ENCODE measurements around the gene PHLDB1.
"Not testable (repeated sequence)": the region's sequence is repeated elsewhere in the genome, so short reads cannot be mapped to it uniquely, and the experiment has no call there.

DNA sequence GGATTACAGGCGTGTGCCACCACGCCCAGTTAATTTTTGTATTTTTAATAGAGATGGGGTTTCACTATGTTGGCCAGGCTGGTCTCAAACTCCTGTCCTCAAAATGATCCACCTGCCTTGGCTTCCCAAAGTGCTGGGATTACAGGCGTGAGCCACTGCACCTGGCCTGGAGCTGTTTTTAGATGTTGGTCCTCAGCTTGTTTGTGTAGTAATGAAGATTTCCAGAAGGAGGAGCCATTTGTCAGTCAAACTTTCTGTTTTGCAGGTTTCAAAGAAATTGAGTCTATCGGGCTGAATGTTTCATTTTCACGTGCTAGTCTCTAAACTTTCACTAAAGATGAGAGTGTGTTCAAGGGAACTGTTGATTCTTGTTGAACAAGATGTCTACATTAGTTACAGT, 12.4 kb upstream of the PHLDB1 start:
- TF ChIP-seq POLR2AphosphoS5 (IDR thresholded peaks at IDR 0.05; ENCODE audit: low read depth, low read length); SIN3A (conservative IDR thresholded peaks at IDR 0.05 in 1 of 2, IDR thresholded peaks at IDR 0.05 in 1 of 2; ENCODE audit: low read depth in 1 of 2, low read length in 2 of 2); ASH2L (IDR thresholded peaks at IDR 0.05; ENCODE audit: low read length); CHD1 (IDR thresholded peaks at IDR 0.05; ENCODE audit: low read depth, low read length); CREB1 (IDR thresholded peaks at IDR 0.05); SRF (IDR thresholded peaks at IDR 0.05; ENCODE audit: low read depth, low read length); POU5F1 (IDR thresholded peaks at IDR 0.05; ENCODE audit: low read depth, low read length); CBX5 (IDR thresholded peaks at IDR 0.05; ENCODE audit: low read depth, low read length): not testable (repeated sequence)
- TF ChIP-seq CTCF (IDR thresholded peaks at IDR 0.05; ENCODE audit: control extremely low read depth in 1 of 3, insufficient read depth in 1 of 3, low read depth in 1 of 3, low read length in 3 of 3), result peak in 2 of 3 experiments; percentile 61 to 65; a peak in 3 of 4 replicates
- TF ChIP-seq, protein P1, sequence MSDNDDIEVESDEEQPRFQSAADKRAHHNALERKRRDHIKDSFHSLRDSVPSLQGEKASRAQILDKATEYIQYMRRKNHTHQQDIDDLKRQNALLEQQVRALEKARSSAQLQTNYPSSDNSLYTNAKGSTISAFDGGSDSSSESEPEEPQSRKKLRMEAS (IDR thresholded peaks at IDR 0.05), result not testable (repeated sequence)

Measured in H1 (cell line).